MM.1S (cell line): ENCODE results near the gene THRB.

ENCODE experiments used
- CTCF ChIP-seq: fragments of 300-600 bp; sonication (generic); IDR thresholded peaks from 2 replicates; pipeline ENCODE4 v1.5.1; 2016; ENCODE audit warnings: antibody characterized with exemption, low read length, mixed read lengths
- EZH2 ChIP-seq: fragments of 300-600 bp; sonication (generic); optimal IDR thresholded peaks from 2 replicates; pipeline ENCODE3; 2017; ENCODE audit warnings: low read depth, mild to moderate bottlenecking, antibody characterized with exemption, low read length, mixed read lengths

- TF ChIP-seq EZH2 (no peak), CTCF (no peak)
Measured at GRCh38 chr3:24141548-24141947, 353.1 kb downstream of the THRB start.
